Measurements from ENCODE around the gene ZNF540. TPM values are rescaled to one million over a fixed set of nuclear protein-coding genes. Genes with fewer than 3 reads are reported as not detected.

Gene ZNF540
- total and polyA plus RNA-seq, 10 of the 15 experiments (the other 5 are each of a cell fraction or from before 2014, with no cell fraction given): 0.17 to 2.3 (median 0.43) TPM

GRCh38 chr19:37593996-37594303 lies 726 bp upstream of the ZNF540 start:
- intact Hi-C loops (cut with micrococcal nuclease; ENCODE audit: unreplicated experiment): loop anchor here (5.0 kb wide), 1 partner anchor 127 kb away; the partner anchor contains the start of genes ZNF569 and ZNF570
- CTCF ChIA-PET: interaction anchor here (1.4 kb wide), 2 partner anchors 11 to 260 kb away, joined by 3 read pairs; a partner anchor contains a TSS

More at GRCh38 chr19:37593996-37594303, 726 bp upstream of the ZNF540 start:
- Histone ChIP-seq H3K27ac (ENCODE audit: control insufficient read depth, insufficient read depth) (peak overlapping the region; percentile 70), H3K9ac (ENCODE audit: control insufficient read depth, insufficient read depth, low read length) (peak overlapping the region; percentile 70), H2AFZ (ENCODE audit: control insufficient read depth, low read depth, low read length) (peak overlapping the region; percentile 99), H3K79me2 (ENCODE audit: control insufficient read depth, insufficient read depth, low read length) (no peaks in the 10 kb centered on the region), H3K9me3 (replicated peaks; ENCODE audit: control insufficient read depth, insufficient read depth, low read length) (no peaks in the 10 kb centered on the region; the same call in 1 of the 3 replicates), H3K4me2 (ENCODE audit: control insufficient read depth, insufficient read depth) (peak overlapping the region; percentile 79), H3K4me1 (ENCODE audit: control insufficient read depth, insufficient read depth, low read length) (0 out of 2 replicates have a peak, but pooled peaks cover 3% of the 10 kb centered on the region), H3K36me3 (ENCODE audit: control insufficient read depth in 2 of 2, insufficient read depth in 2 of 2, low read length in 1 of 2) (no peaks in the 10 kb centered on the region), H4K20me1 (ENCODE audit: control insufficient read depth, insufficient read depth) (no peaks in the 10 kb centered on the region), H3K27me3 (replicated peaks in 1 of 2; ENCODE audit: control insufficient read depth in 2 of 2, insufficient read depth in 2 of 2, low read length in 1 of 2) (no peaks in the 10 kb centered on the region), H3K4me3 (peak overlapping the region; percentile 72)
- FAIRE-seq (no peak), ATAC-seq (no peak), DNase-seq (ENCODE audit: low read depth, low spot score) (no peak)
- TF ChIP-seq REST (IDR thresholded peaks at IDR 0.05; ENCODE audit: low read depth, low read length) (no peak), ZBTB33 (IDR thresholded peaks at IDR 0.05) (no peak), CBX5 (IDR thresholded peaks at IDR 0.05; ENCODE audit: low read depth) (0 out of 2 replicates have a peak, but pooled peaks have one; percentile 41), RUNX3 (IDR thresholded peaks at IDR 0.05; ENCODE audit: low read length) (peak; percentile 43; the same call in 1 of the 2 replicates), BHLHE40 (IDR thresholded peaks at IDR 0.05; ENCODE audit: borderline replicate concordance in 1 of 2, low read depth in 2 of 2, low read length in 1 of 2) (peak in 1 of 2 experiments; percentile 39; a peak in 1 of 4 replicates)
- ChIA-PET RAD21 (ENCODE audit: unreplicated experiment) (interaction anchor here (1.0 to 1.3 kb wide), 3 partner anchors 18 to 260 kb away, joined by 3 to 5 read pairs (median 4); a partner anchor contains a TSS), POLR2A (no interaction called here), SMC1A (ENCODE audit: uncharacterized antibody, unreplicated experiment) (interaction anchor here (0.6 to 1.1 kb wide), 4 partner anchors 11 to 223 kb away, joined by 3 read pairs; partner anchors contain the start of gene ZNF527)
- WGBS (ENCODE audit: insufficient coverage, insufficient replicate concordance, low lambda C conversion rate, missing lambda C conversion rate): 4% methylated on average over 9 of the region's 9 CpGs
- BruUV-seq (replicated peaks): TSS peak; percentile 73
- in situ Hi-C loops (cut with MboI): loop anchor here (10.0 kb wide), 1 partner anchor 1459 kb away; no protein-coding TSS in a partner anchor

All from GM12878 (cell line).